ENCODE results near the gene ZBTB17. TPM values are rescaled to one million over a fixed set of nuclear protein-coding genes. Genes with fewer than 3 reads are reported as not detected.

Gene ZBTB17
- total and polyA plus RNA-seq, 2 experiments from 2014 or later = 16.8 to 32.3 TPM

DNA sequence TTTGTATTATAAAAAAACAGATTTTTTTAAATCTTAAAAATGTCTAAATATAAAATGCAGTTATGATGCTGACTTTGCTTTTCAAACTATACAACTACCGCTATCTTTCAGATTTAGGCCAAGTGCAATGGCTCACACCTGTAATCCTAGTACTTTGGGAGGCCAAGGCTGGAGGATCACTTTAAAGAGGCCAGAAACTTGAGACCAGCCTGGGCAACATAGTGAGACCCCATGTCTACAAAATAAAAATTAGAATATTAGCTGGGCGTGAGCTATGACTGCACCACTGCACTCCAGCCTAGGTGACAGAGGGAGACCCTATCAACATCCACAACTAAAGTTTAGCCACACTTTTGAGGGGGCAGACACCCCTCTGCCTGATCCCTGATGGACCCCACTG is 20.3 kb downstream of the ZBTB17 start:
- Histone ChIP-seq H3K79me2 (peaks cover 73% of the 10 kb centered on the region), H3K27me3 (no peaks in the 10 kb centered on the region), H3K4me2 (no peak overlapping the region), H3K4me3 (no peak overlapping the region), H3K27ac (no peak overlapping the region), H3K4me1 (ENCODE audit: insufficient read depth) (peaks cover 16% of the 10 kb centered on the region), H3K9me2 (replicated peaks; ENCODE audit: insufficient read depth) (no peaks in the 10 kb centered on the region), H4K20me1 (ENCODE audit: insufficient read depth, poor library complexity, severe bottlenecking) (peaks cover 6% of the 10 kb centered on the region), H3K9me3 (ENCODE audit: low read depth) (no peaks in the 10 kb centered on the region), H2AFZ (no peak overlapping the region), H3K36me3 (replicated peaks; ENCODE audit: insufficient read depth, low read depth) (no peaks in the 10 kb centered on the region)
- no peak for DNase-seq (ENCODE audit: low spot score)
- WGBS (ENCODE audit: low lambda C conversion rate, missing lambda C conversion rate) = 98% methylated on average over 2 of the region's 2 CpGs
- TF ChIP-seq, protein P1, sequence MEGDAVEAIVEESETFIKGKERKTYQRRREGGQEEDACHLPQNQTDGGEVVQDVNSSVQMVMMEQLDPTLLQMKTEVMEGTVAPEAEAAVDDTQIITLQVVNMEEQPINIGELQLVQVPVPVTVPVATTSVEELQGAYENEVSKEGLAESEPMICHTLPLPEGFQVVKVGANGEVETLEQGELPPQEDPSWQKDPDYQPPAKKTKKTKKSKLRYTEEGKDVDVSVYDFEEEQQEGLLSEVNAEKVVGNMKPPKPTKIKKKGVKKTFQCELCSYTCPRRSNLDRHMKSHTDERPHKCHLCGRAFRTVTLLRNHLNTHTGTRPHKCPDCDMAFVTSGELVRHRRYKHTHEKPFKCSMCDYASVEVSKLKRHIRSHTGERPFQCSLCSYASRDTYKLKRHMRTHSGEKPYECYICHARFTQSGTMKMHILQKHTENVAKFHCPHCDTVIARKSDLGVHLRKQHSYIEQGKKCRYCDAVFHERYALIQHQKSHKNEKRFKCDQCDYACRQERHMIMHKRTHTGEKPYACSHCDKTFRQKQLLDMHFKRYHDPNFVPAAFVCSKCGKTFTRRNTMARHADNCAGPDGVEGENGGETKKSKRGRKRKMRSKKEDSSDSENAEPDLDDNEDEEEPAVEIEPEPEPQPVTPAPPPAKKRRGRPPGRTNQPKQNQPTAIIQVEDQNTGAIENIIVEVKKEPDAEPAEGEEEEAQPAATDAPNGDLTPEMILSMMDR (IDR thresholded peaks at IDR 0.05; ENCODE audit: poor library complexity) = no peak
- TF ChIP-seq EZH2 (IDR thresholded peaks at IDR 0.05; ENCODE audit: borderline replicate concordance) = no peak
- TF ChIP-seq EZH2phosphoT487 (IDR thresholded peaks at IDR 0.05; ENCODE audit: low read depth, severe bottlenecking, unreplicated experiment) = no peak

DNA sequence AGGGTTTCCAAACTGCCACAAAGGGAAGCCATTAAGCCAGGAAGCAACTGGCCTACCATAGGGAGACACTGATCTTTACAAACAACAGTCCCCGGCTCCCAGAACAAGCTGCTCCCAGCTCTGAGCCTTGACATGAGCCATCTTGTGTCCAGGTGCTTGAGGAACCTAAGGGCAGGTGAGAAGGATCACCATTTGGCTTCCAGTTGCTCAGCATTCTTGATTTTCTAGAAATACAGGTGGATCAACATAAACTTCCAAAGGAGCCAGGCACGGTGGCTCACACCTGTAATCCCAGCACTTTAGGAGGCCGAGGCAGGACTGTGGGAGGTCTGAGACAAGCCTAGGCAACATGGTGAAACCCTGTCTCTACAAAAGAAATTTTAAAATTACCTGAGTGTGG is 21.6 kb downstream of the ZBTB17 start:
- Histone ChIP-seq H2AFZ (no peak overlapping the region), H3K79me2 (peaks cover 72% of the 10 kb centered on the region), H3K9me2 (replicated peaks; ENCODE audit: insufficient read depth) (no peaks in the 10 kb centered on the region), H3K27ac (no peak overlapping the region), H3K9me3 (ENCODE audit: low read depth) (no peaks in the 10 kb centered on the region), H3K4me3 (no peak overlapping the region), H3K4me2 (no peak overlapping the region), H4K20me1 (ENCODE audit: insufficient read depth, poor library complexity, severe bottlenecking) (peaks cover 6% of the 10 kb centered on the region), H3K4me1 (ENCODE audit: insufficient read depth) (peaks cover 27% of the 10 kb centered on the region), H3K27me3 (no peaks in the 10 kb centered on the region), H3K36me3 (replicated peaks; ENCODE audit: insufficient read depth, low read depth) (no peaks in the 10 kb centered on the region)
- WGBS (ENCODE audit: low lambda C conversion rate, missing lambda C conversion rate) = 93% methylated on average over 3 of the region's 3 CpGs
- TF ChIP-seq EZH2 (IDR thresholded peaks at IDR 0.05; ENCODE audit: borderline replicate concordance) (no peak), EZH2phosphoT487 (IDR thresholded peaks at IDR 0.05; ENCODE audit: low read depth, severe bottlenecking, unreplicated experiment) (no peak)
- TF ChIP-seq, protein P1 (IDR thresholded peaks at IDR 0.05; ENCODE audit: poor library complexity) = no peak
- no peak for DNase-seq (ENCODE audit: low spot score)

DNA sequence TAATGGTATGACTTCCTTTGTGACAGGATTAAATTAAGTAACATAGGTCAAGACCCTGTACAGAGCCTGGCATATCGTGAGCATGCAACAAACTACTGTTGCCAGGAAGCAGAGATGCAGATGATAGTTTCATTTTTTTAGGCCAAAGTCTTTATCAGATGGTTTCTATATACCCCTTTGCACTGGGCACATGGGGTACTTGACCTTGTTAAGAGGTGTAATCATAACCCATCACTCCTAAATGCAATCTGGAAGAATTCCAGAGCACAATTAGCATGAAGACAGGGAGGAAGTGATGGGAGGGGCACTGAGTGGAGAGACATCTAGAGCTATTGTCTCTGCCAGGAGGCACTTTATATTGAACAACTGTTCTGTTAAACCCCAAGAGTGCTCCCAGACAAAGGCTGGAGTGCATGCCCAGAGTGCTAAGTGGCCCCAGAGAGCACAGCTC is 22.1 kb downstream of the ZBTB17 start:
- TF ChIP-seq EZH2 (IDR thresholded peaks at IDR 0.05; ENCODE audit: borderline replicate concordance) (no peak), EZH2phosphoT487 (IDR thresholded peaks at IDR 0.05; ENCODE audit: low read depth, severe bottlenecking, unreplicated experiment) (no peak)
- TF ChIP-seq, protein P1 (IDR thresholded peaks at IDR 0.05; ENCODE audit: poor library complexity) = no peak
- Histone ChIP-seq H3K27ac (no peak overlapping the region), H3K9me2 (replicated peaks; ENCODE audit: insufficient read depth) (no peaks in the 10 kb centered on the region), H2AFZ (no peak overlapping the region), H3K4me2 (no peak overlapping the region), H3K27me3 (no peaks in the 10 kb centered on the region), H3K4me3 (no peak overlapping the region), H3K4me1 (ENCODE audit: insufficient read depth) (peaks cover 29% of the 10 kb centered on the region), H4K20me1 (ENCODE audit: insufficient read depth, poor library complexity, severe bottlenecking) (peaks cover 4% of the 10 kb centered on the region), H3K36me3 (replicated peaks; ENCODE audit: insufficient read depth, low read depth) (no peaks in the 10 kb centered on the region), H3K9me3 (ENCODE audit: low read depth) (no peaks in the 10 kb centered on the region), H3K79me2 (peaks cover 73% of the 10 kb centered on the region)
- WGBS (ENCODE audit: low lambda C conversion rate, missing lambda C conversion rate) = 89% methylated on average over 1 of the region's 1 CpG
- DNase-seq (ENCODE audit: low spot score) = no peak

Data from hepatocyte (in vitro differentiated cells).